Measurements from ENCODE around the gene NFU1. TPM values are rescaled to one million over a fixed set of nuclear protein-coding genes. Genes with fewer than 3 reads are reported as not detected.

The NFU1 gene
- polyA plus RNA-seq, 1 donor (not counting 4 experiments of a cell fraction or from before 2014, with no cell fraction given) = 53.7 TPM

GRCh38 chr2:69483024-69483423, 45.8 kb upstream of the NFU1 start:
- no peaks in the 10 kb centered on the region for H4K20me1 ChIP-seq (ENCODE audit: control insufficient read depth, extremely low read depth, insufficient read depth, low read length)
- H3K27me3 ChIP-seq (ENCODE audit: control insufficient read depth, extremely low read depth, insufficient read depth, low read length) = no peaks in the 10 kb centered on the region
- dilution Hi-C loops (cut with MboI; ENCODE audit: extremely low pct_ligation_motif_present, low sequenced_read_pairs) = no loop called here
- H3K79me2 ChIP-seq (ENCODE audit: control insufficient read depth, insufficient read depth, low read length) = no peaks in the 10 kb centered on the region
- no peak overlapping the region for H2AFZ ChIP-seq (ENCODE audit: control insufficient read depth, low read length)
- peaks cover 0 to 14% of the 10 kb centered on the region in 2 experiments for H3K36me3 ChIP-seq (ENCODE audit: control insufficient read depth in 2 of 2, extremely low read depth in 1 of 2, insufficient read depth in 2 of 2, low read length in 2 of 2)
- H3K9me3 ChIP-seq (ENCODE audit: control insufficient read depth, low read depth, low read length) = no peaks in the 10 kb centered on the region
- no peaks in the 10 kb centered on the region for H3K4me1 ChIP-seq (ENCODE audit: control insufficient read depth, extremely low read depth, insufficient read depth, low read length)
- H3K4me2 ChIP-seq (ENCODE audit: control insufficient read depth, extremely low read depth, insufficient read depth, low read depth, low read length) = no peak overlapping the region
- no peak overlapping the region for H3K27ac ChIP-seq (ENCODE audit: control insufficient read depth, insufficient read depth, low read length)
- DNase-seq (ENCODE audit: low read depth, low spot score) = no peak
- no peak overlapping the region for H3K9ac ChIP-seq (ENCODE audit: control insufficient read depth, extremely low read depth, insufficient read depth, low read length)
- FAIRE-seq = no peak
- TF ChIP-seq EZH2 (IDR thresholded peaks at IDR 0.05; ENCODE audit: low read length) (no peak), CTCF (optimal IDR thresholded peaks at IDR 0.05 in 1 of 3, IDR thresholded peaks at IDR 0.05 in 1 of 3, conservative IDR thresholded peaks at IDR 0.05 in 1 of 3; ENCODE audit: extremely low read depth in 1 of 3, insufficient read depth in 2 of 3, low read length in 3 of 3) (no peak)
- no peaks in the 10 kb centered on the region for H3K9me1 ChIP-seq (ENCODE audit: control insufficient read depth, extremely low read depth, insufficient read depth, low read length)
- no peak overlapping the region for H3K4me3 ChIP-seq (ENCODE audit: control insufficient read depth in 2 of 3, extremely low read depth in 1 of 3, insufficient read depth in 2 of 3, low read depth in 1 of 3, low read length in 3 of 3)

GRCh38 chr2:69482471-69482870, 45.2 kb upstream of the NFU1 start:
- dilution Hi-C loops (cut with MboI; ENCODE audit: extremely low pct_ligation_motif_present, low sequenced_read_pairs) = no loop called here
- no peaks in the 10 kb centered on the region for H3K9me1 ChIP-seq (ENCODE audit: control insufficient read depth, extremely low read depth, insufficient read depth, low read length)

More at GRCh38 chr2:69482471-69482870, 45.2 kb upstream of the NFU1 start:
- Histone ChIP-seq H3K4me3 (ENCODE audit: control insufficient read depth in 2 of 3, extremely low read depth in 1 of 3, insufficient read depth in 2 of 3, low read depth in 1 of 3, low read length in 3 of 3) (no peak overlapping the region), H3K27ac (ENCODE audit: control insufficient read depth, insufficient read depth, low read length) (no peak overlapping the region), H2AFZ (ENCODE audit: control insufficient read depth, low read length) (no peak overlapping the region), H4K20me1 (ENCODE audit: control insufficient read depth, extremely low read depth, insufficient read depth, low read length) (no peaks in the 10 kb centered on the region), H3K9ac (ENCODE audit: control insufficient read depth, extremely low read depth, insufficient read depth, low read length) (no peak overlapping the region), H3K4me2 (ENCODE audit: control insufficient read depth, extremely low read depth, insufficient read depth, low read depth, low read length) (no peak overlapping the region), H3K36me3 (ENCODE audit: control insufficient read depth in 2 of 2, extremely low read depth in 1 of 2, insufficient read depth in 2 of 2, low read length in 2 of 2) (peaks cover 0 to 14% of the 10 kb centered on the region in 2 experiments), H3K27me3 (ENCODE audit: control insufficient read depth, extremely low read depth, insufficient read depth, low read length) (no peaks in the 10 kb centered on the region), H3K79me2 (ENCODE audit: control insufficient read depth, insufficient read depth, low read length) (no peaks in the 10 kb centered on the region), H3K9me3 (ENCODE audit: control insufficient read depth, low read depth, low read length) (no peaks in the 10 kb centered on the region), H3K4me1 (ENCODE audit: control insufficient read depth, extremely low read depth, insufficient read depth, low read length) (no peaks in the 10 kb centered on the region)
- no peak for TF ChIP-seq CTCF (optimal IDR thresholded peaks at IDR 0.05 in 1 of 3, IDR thresholded peaks at IDR 0.05 in 1 of 3, conservative IDR thresholded peaks at IDR 0.05 in 1 of 3; ENCODE audit: extremely low read depth in 1 of 3, insufficient read depth in 2 of 3, low read length in 3 of 3)
- no peak for TF ChIP-seq EZH2 (IDR thresholded peaks at IDR 0.05; ENCODE audit: low read length)
- no peak for DNase-seq (ENCODE audit: low read depth, low spot score)
- no peak for FAIRE-seq
